Right forelimb (tissue), 1 donor: Measurements from ENCODE around the gene BRINP1.

Experiments
- DNase-seq: peaks from one replicate; pipeline ENCODE4 v3.0.0-alpha.2; 2018

BRINP1 gene, protein sequence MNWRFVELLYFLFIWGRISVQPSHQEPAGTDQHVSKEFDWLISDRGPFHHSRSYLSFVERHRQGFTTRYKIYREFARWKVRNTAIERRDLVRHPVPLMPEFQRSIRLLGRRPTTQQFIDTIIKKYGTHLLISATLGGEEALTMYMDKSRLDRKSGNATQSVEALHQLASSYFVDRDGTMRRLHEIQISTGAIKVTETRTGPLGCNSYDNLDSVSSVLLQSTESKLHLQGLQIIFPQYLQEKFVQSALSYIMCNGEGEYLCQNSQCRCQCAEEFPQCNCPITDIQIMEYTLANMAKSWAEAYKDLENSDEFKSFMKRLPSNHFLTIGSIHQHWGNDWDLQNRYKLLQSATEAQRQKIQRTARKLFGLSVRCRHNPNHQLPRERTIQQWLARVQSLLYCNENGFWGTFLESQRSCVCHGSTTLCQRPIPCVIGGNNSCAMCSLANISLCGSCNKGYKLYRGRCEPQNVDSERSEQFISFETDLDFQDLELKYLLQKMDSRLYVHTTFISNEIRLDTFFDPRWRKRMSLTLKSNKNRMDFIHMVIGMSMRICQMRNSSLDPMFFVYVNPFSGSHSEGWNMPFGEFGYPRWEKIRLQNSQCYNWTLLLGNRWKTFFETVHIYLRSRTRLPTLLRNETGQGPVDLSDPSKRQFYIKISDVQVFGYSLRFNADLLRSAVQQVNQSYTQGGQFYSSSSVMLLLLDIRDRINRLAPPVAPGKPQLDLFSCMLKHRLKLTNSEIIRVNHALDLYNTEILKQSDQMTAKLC

GRCh38 chr9:119368681-119369581, at the start of gene BRINP1:
Gene BRINP1, minus strand, starts transcription at chr9:119369435. Its CDS starts 56,080 bp downstream, at chr9:119313355.
- peak; percentile 61 for DNase-seq

- no peak for DNase-seq
Measured at GRCh38 chr9:119418721-119419120, 49.5 kb upstream of the BRINP1 start.

- no peak for DNase-seq
Measured at GRCh38 chr9:119416793-119417192, 47.6 kb upstream of the BRINP1 start.

- DNase-seq: no peak
Measured at GRCh38 chr9:119412399-119412798, 43.2 kb upstream of the BRINP1 start.

- no peak for DNase-seq
Measured at GRCh38 chr9:119409552-119409951, 40.3 kb upstream of the BRINP1 start.

- no peak for DNase-seq
Measured at GRCh38 chr9:119400606-119401005, 31.4 kb upstream of the BRINP1 start.

GRCh38 chr9:119398350-119398749, 29.1 kb upstream of the BRINP1 start:
- DNase-seq: no peak

GRCh38 chr9:119391878-119392277, 22.6 kb upstream of the BRINP1 start:
- DNase-seq: no peak

DNA sequence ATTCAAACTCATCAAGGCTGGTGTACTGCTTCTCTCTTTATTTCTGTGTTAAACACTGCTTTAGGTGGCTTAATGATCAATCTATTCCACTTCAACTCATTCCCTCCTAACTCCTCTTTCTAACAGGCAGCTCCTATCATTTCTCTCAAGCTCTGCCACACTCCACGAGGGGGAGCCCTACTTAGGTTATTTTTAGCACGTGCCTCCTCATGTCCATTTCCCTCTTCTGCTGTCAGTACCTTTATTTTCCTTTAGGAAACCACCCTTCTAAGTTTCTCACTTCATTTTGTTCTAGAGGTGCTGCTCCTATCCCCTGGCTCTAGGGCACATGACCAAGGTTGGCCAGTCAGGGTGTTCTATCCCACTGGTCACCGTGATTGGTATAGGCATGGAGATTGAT, 6.7 kb upstream of the BRINP1 start:
- DNase-seq: no peak

DNA sequence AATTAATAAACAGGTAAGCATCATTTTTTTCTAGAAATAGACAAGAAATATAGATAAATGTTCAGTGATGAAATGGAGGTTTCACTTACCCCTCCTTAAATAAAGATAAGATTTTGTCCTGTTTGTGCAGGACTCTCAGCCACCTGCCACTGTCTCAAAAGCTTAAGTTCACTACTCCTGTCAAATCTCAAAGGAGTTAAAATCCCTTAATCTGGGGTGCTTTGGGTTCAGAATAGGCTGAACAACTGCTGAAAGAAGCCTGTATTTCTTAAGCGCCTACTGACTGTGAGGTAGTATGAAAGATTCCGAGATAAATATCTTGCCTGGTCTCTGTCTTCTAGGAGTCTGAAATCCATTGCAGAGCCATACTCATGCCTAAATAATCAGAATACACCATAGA, 3.7 kb upstream of the BRINP1 start:
- no peak for DNase-seq

GRCh38 chr9:119370816-119371215, 1.6 kb upstream of the BRINP1 start:
- peak; percentile 81 for DNase-seq

DNA sequence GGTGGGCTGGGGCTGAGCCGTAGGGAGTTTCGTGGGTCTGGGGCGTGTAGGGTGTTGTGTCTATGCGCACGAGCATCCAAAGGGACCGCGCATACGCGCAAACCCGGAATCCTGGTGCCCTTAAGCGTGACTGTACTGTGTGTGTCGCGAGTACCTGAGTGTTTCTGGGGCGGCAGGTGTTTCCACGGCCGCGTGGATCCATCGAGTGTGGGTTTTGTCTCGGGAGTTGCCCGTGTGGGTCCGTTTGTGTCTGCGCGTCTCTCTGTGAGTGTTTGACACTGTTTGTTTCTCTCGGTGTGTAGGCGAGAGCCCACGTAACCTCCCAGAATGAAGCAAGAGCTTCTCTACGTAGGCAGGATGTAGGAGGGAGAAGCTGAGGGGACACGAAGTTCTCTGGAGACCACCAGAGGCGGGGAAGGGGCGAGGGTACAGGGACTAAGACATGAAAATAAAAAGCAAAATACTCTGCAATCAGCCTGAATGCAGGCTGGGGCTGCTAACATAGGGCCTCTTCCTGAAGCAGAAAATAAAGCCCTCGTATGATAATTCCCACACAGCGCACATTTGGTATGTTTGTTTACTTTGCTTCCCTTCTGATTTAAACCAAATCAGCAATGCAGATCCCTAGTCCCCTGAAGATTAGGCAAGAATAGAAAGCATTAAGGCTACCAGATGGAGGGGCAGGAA, 588 bp upstream of the BRINP1 start:
- no peak for DNase-seq

GRCh38 chr9:119368179-119368578, 1.1 kb downstream of the BRINP1 start:
- DNase-seq: no peak

GRCh38 chr9:119367683-119368075, 1.6 kb downstream of the BRINP1 start:
- DNase-seq: no peak

GRCh38 chr9:119366909-119367682, 2.1 kb downstream of the BRINP1 start:
- DNase-seq: no peak

DNA sequence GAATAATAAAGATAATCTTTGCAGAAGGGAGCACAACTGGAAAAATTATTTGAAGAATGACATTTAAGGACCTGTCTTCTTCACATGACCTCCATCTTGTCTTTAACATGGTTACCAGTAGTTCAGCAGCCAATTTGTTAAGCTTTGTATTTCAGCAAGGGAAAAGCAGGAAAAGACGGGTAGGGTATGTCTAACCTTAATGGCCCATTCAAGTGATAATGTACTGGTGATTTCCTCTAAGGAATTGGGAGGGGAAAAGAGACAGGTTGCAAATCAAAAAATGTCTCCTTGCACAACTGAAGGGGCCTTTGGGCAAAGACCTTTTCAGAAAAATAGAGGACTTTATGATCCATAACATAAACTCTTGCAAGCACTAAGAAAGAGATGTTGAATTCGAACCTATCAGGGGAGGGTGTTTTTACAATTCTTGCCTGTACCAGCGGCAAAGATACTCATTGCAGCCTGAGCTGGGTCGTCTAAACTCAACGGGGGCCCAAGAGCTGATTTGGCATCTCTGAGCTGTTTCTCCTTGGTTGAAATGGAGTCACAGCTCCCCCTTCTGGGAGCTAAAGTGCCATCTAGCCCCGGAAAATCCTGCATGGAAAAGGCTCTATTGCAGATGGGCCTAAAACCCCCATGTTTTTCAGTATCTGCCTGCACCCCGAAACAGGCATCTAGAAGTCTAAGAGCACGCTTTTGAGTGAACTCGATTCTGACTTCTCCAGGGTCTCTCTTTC, 3.8 kb downstream of the BRINP1 start:
- DNase-seq: no peak

DNA sequence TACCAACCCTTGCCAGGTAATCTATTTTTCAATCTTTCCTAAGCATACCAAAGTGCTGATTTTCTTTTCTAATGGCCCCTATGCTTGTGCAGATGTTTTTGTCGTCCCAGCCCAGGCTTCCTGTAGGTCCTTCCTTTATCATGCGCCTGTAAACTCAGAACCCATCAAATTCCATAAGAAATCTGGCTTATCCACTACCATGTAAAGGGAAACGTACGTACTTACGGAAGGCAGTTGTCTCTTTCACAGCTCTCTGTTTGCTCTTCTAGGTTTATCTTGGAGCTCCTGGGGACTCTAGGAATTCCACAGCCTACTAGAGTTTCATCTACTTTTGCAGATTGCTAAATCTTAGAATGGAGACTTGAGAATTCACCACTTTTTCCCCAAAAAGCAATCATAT, 9.0 kb downstream of the BRINP1 start:
- no peak for DNase-seq

DNA sequence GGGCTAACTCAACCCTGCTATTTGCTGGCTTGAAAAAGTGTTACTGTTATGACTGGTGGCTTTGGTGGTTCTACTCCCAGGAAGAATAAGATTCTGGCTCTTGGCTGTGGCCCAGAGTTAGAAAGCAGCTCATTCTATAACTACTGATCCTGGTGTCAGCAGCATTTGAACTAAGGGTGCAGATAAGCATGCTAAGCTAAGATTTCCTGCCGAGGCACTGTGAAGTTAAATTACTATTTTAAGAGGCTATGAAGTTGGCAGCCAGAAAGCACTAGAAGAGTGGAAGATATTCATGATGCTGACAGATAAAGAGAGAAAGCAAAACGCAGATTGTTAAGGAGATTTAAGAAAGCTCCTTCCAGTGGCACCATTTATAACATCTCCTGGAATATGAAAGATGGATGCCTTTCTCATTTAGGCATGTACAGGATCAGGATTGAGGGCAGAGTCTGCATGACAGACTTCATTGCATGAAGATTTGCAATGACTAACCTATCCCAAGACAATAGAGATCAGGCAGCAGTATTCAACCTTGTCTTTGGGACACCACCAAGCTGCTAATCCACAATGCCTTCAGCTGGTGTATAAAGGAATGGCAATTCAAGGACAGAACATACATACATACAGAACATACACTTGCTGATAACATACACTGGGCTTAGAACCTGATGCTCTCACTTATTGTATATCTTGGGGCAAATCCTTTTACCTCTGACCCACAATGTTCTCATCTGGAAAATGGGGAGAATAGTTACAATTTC, 11.7 kb downstream of the BRINP1 start:
- DNase-seq: no peak

DNA sequence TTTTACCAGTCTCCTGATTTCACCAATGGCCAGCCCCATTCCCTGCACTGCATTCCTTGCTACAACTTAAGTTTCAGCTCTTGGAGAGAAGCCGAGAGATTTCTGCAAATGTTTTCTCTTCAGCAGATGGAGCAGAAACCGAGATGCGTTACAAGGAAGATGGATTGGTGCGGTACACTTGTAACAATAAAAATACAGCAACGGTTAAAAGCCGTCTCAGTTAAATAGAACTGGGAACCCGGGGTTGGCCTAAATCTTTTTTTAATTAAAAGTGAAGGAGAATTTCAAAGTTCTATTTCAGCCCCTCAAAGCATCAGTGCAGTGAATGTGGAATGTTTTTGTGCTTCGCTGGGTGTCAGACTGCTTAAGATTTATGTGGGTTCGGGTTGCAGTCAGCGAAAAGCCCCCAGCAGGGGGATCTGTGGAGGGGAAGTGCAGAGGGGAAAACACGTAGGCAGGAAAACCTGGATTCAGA, 19.8 kb downstream of the BRINP1 start:
- DNase-seq: no peak
